T-helper 1 cell treated with Interleukin-12 subunit alpha and Interleukin-12 subunit beta and Interleukin-4 antibody, amounts not matched to agents 30 ng/mL and 1 ng/mL, for 36 hours (primary cell): ENCODE results near the gene CTSH. TPM values are rescaled to one million over a fixed set of nuclear protein-coding genes. Genes with fewer than 3 reads are reported as not detected.
"Not testable (repeated sequence)": the region's sequence is repeated elsewhere in the genome, so short reads cannot be mapped to it uniquely, and the experiment has no call there.

Experiments used
- intact Hi-C: fragments of 100-400 bp; cut with micrococcal nuclease; formaldehyde crosslinking; loops from one replicate; pipeline ENCODE4 v1.15.1; 2024
- total RNA-seq: library from RNA; stranded (reverse); gene quantifications from 2 replicates; pipeline ENCODE4 v1.2.3, GENCODE V29; 2022

The CTSH gene
- total RNA-seq, 1 donor from 2014 or later: 85.0 TPM

DNA sequence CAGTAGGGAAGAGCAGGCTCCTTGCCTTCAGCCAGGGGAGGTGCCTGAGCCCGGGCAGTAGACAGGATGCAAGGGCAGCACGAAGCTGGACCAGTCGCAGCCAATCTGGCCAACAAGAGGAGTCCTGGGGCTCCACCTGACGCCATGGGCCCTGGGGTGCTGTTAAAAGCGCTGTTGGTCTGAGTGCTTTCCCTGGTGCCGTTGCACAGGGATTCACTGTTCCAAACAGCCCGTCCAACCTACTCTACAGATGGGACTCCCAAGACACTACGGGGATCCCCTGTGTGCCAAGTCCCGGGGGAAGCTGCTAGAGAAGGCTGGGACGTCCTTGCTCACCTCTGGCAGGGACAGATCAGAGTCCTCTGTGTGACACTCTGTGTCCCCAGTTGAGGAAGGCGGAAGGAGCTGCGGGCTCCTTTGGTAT, 632 bp downstream of the CTSH start:
- intact Hi-C loops: loop anchor here (2.0 kb wide), 1 partner anchor 33 kb away; no protein-coding TSS in a partner anchor

DNA sequence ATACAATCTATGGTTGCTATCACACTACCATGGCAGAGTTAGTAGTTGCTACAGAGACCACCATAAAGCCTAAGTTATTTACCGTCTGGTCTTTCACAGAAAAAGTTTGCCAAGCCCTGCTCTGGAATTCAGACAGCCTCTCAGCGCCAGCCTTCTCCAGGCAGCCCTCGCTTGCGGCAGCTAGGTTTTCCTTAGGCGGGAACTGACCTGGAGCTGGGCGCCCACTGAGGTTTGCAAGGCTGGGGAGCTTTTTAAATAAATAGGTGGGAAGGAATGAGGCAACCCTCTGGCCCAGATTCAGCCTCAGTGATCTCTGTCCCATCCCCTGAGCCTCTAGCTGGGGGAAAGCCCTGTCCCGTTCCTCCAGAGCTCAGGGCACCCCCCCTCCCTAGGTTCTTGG, 1.2 kb downstream of the CTSH start:
- intact Hi-C loops: loop anchor here (2.0 kb wide), 1 partner anchor 33 kb away; no protein-coding TSS in a partner anchor

- intact Hi-C loops: no loop called here
These were observed 2.1 kb downstream of the CTSH start for GRCh38 chr15:78942741-78943140.

DNA sequence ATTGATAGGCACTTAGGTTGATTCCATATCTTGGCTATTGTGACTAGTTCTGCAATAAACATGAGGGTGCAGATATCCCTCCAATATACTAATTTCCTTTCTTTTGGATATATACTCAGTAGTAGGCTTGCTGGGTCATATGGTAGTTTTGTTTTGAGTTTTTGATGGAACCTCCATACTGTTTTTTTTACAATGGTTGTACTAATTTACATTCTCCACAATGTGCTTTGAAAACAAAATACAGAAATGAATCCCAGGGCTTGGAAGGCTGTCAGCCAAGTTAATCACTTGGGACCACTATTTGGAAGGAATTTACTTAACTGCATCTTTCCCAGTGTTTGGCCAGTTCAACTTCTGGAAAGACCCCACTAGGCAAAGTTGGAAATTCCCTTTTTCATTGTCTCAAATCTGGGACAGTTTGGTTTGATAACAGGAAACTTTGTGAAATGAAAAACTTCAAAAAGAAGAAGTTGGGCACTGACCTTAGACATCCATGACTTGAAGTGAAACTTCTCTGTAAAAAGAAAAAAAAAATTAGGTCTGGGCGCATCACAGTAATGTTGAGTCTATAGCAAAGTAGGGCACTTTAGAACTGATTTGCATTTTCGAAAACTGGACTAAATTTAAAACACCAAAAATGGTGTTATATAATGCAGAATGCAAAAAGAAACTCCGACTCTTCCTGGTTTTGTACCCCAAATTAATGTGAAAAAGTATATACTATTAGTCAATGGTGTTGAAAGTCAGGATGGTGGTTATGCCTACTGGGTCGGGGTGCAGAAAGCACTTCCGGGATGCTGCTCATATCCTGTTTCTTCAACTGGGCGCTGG, 6.0 kb downstream of the CTSH start:
- intact Hi-C loops: no loop called here

DNA sequence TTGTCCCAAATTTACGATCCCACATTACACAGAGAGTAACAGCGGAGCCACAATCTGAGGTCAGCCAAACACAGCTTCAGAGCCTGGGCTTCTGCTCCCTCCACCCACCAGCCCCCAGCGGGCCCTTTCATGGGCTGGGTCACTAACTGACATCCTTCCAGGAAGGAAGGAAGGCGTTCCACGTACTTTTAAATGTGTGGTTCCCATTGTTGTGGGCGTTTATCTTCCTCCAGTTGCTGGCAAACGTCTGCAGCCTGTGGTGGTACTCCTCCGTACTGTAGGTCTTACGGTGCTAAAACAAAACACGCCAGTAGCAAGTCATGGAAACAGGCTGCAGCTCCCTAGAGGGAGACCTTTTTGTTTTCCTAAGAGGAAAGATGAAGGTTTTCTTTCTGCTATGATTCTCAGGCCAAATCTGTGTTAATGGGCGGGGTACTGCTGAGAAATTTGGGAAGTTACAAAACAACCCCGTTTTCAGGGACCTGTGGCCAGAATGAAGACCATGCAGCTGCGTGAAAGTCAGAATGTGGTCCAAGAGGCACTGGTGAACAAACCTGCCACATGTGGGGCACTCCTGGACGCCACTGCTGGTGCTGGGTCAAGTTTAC, 7.6 kb downstream of the CTSH start:
- intact Hi-C loops: no loop called here

DNA sequence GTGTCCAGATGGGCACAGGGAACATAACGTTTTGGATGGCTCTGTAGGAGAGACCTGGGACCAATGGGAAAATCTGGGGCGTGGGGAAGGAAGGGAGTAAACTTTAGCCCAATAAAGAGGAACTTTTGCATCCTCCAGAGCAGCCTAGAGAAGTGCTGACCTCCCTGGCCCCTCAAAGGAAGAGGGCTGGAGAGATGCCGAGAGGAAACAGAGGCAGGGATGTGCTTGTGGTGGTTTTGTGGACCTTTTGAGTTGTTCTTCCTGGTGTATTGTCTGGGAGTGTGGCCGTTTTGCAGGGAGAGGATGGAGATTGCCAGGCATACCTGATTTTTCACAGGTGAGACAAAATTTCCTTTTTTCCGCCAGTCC, 10.2 kb downstream of the CTSH start:
- intact Hi-C loops: no loop called here

GRCh38 chr15:78933823-78934654, 10.8 kb downstream of the CTSH start:
- intact Hi-C loops: no loop called here

GRCh38 chr15:78933187-78933822, 11.5 kb downstream of the CTSH start:
- intact Hi-C loops: no loop called here

DNA sequence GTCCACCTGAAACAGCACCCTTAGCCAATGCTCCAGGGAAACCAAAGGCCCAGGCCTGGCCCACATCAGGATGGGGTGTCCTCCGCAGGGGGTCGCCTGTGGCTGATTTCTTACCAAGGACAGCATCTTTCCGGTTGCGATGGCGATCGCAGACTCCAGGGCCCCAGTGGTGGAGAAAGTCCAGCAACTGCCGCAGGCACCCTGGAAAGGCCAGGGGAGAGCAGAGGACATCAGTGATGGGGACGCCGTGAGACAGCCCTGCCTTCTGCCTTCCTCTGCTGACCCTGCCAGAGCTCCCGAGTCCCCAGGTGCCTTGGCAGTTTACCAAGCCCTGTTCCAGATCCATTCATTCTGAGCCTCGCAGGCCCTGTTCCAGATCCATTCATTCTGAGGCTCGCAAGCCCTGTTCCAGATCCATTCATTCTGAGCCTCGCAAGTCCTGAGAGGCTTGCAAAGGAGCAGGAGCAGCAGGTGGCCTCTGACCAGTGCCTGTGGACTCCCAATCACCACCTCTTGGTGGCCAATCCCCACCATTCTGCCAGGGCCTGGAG, 12.5 kb downstream of the CTSH start:
- intact Hi-C loops: no loop called here

DNA sequence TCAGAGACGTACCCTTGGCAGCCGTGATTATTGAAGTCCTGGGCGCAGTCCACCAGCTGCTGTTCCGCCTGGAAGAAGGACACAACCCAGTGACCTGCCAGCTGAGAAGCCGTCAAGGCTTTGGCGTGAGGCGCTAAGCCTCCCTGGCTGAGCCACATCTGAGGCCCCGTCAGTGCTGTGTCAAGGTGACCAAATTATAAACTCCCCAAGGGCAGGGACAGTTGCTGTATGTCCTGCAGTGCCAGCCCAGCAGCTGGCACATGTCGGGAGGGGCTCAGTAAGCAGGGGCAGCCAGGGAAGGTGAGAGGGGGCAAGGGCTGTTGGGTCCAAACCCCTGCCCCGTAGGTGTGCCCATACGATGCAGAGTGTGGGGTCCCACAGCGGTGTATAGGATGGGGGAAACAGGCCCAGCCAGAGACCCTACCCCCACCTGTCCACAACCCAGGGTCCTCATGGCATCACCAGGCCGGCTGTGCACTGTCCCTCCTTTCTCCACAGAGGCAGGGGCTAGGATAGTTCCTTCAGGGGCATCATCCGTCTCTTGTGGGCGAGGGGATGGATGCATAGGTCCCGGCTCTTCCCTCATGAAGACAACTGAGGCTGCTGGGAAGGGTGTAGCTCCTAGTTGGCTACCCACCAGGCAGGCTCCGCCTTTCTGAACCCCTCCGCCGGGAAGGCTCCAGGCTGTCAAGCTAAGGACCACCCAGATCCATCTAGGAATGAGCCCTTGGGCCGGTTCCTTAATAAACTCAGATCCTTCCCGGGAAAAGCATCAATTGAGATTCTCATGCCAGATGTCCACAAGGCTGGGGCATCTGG, 13.2 kb downstream of the CTSH start:
- intact Hi-C loops: no loop called here

DNA sequence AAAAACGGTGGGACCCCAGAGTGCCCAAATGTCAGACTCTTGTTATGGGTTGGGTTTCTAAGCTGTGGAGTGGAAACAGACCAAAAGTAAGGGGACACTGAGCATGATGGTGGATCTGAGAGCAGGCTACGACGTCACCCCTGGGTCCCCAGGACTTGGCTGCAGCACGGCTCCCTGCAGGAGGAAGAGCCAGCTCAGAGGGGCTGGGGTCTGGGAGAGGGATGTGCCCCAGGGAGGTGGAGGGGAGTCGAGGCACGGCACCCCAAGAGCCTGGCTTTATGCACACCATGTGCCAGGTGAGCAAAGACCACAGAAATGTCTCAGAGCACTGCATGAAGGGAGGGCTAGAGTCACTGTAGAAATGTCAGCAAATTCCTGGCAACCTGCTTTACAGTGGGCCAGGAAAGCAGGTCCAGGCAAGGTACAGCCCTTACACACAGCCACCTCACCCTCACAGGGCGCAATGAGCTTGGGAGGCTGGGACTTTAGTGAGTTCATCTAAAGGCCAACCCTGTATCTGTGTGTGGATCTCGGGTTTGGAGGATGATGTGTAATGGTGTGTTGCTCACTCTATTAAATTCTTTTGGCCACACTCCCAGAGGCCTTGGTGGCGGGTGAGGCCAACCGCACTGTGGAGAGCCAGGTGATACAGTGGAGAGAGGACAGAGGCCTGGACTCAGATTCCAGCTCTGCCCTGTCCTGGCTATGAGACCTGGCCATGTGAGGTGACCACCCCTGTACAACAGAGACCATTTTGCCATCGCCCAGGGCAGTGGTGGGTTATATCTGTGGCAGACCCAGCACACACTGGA, 14.1 kb downstream of the CTSH start:
- intact Hi-C loops: no loop called here

GRCh38 chr15:78929536-78930264, 15.1 kb downstream of the CTSH start:
- intact Hi-C loops: no loop called here

- intact Hi-C loops: no loop called here
These were observed 16.2 kb downstream of the CTSH start for GRCh38 chr15:78928616-78929093.

DNA sequence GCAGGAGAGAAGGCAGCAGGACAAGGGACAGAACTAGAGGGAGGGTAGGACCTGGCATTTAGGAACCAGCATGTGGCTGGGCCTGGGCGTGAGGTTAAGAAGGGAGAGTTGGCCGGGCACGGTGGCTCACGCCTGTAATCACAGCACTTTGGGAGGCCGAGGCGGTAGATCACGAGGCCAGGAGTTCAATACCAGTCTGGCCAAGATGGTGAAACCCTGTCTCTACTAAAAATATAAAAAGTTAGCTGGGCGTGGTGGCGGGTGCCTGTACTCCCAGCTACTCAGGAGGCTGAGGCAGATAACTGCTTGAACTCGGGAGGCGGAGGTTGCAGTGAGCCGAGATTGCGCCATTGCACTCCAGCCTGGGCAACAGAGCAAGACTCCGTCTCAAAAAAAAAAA, 16.7 kb downstream of the CTSH start:
- intact Hi-C loops: not testable (repeated sequence)

GRCh38 chr15:78927077-78927790, 17.6 kb downstream of the CTSH start:
- intact Hi-C loops: no loop called here

- intact Hi-C loops: no loop called here
These were observed 18.7 kb downstream of the CTSH start for GRCh38 chr15:78925956-78926743.

DNA sequence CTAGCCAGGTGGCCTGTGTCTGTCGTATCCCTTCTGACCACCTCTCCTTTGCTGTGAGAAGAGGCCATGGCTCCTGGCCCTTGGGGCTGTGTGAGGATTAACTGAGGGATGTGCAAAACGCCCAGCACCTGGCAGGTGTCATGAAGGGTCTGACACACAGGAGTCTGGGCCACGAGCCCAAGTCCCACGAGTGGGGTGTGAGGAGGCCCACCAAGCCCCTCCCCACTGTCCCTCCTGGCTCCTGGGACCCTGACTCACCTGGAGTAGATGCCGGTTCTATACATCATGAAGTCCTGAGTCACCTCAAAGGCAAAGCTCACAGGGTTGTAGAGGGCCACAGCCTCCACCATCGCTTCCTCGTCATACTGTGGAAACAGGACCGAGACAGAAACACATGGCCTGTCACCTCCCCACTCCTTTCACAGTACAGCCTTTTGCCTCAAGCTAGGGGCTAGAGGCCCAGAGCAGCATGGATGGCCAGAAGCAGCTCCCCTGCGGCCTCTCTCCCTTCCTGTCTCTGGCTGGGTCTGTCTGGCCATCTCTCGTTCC, 19.7 kb downstream of the CTSH start:
- intact Hi-C loops: no loop called here
